Gastrocnemius medialis (tissue), 4 donors: ENCODE results near the gene ZNF625. TPM values are rescaled to one million over a fixed set of nuclear protein-coding genes. Genes with fewer than 3 reads are reported as not detected.

ENCODE experiments used
- ATAC-seq, 2 donors: fragments of 150-250 bp; one replicate each; pipeline ENCODE4 v1.9.1; 2016
- DNase-seq, 2 donors: peaks; one replicate each; pipeline ENCODE4 v3.0.0-alpha.2; 2019
- H3K27ac ChIP-seq, 4 donors: fragments of 200-600 bp; sonication (generic); 1 replicate in 1 of 4; 2 replicates in 3 of 4; pipeline ENCODE4 v1.5.1; 2016 to 2018; ENCODE audit warnings: mild to moderate bottlenecking in 2 of 4, moderate library complexity in 1 of 4
- H3K27me3 ChIP-seq, 3 donors: fragments of 200-600 bp; sonication (generic) in 2 of 3; 1 replicate in 1 of 3; 2 replicates in 2 of 3; pipeline versions ENCODE4 v1.5.1 to v1.6.0; 2016 to 2019; ENCODE audit warnings: mild to moderate bottlenecking in 1 of 3, moderate library complexity in 1 of 3
- H3K36me3 ChIP-seq, 2 donors: fragments of 200-600 bp; sonication (generic) in 1 of 2; one replicate each; pipeline ENCODE4 v1.5.1; 2017 to 2018
- H3K4me1 ChIP-seq, 2 donors: fragments of 200-600 bp; sonication (generic) in 1 of 2; one replicate each; pipeline ENCODE4 v1.5.1; 2016 to 2017; ENCODE audit warnings: mild to moderate bottlenecking in 2 of 2
- H3K4me3 ChIP-seq, 4 donors: fragments of 200-600 bp; sonication (generic) in 3 of 4; 1 replicate in 1 of 4; 2 replicates in 3 of 4; pipeline ENCODE4 v1.5.1; 2016 to 2019; ENCODE audit warnings: mild to moderate bottlenecking in 2 of 4
- H3K9me3 ChIP-seq, 3 donors: fragments of 200-600 bp; sonication (generic) in 2 of 3; 1 replicate in 1 of 3; 2 replicates in 2 of 3; pipeline ENCODE4 v1.5.1; 2016 to 2019
- POLR2A ChIP-seq, 2 donors: fragments of 450-650 bp; IDR thresholded peaks; one replicate each; pipeline ENCODE4 v1.6.1; 2017; ENCODE audit warnings: antibody characterized with exemption in 2 of 2, mild to moderate bottlenecking in 2 of 2, moderate library complexity in 2 of 2
- in situ Hi-C, 4 donors: fragments of 200-750 bp; cut with MboI; loops; one replicate each; pipeline versions ENCODE4 v1.15.0 to v1.8.0; 2017; ENCODE audit warnings: low sequenced_read_pairs in 4 of 4
- intact Hi-C: fragments of 100-400 bp; cut with DNase I; formaldehyde crosslinking; loops from one replicate; pipeline ENCODE4 v1.15.1; 2023; ENCODE audit warnings: low total_unique reads
- total RNA-seq, 4 donors: library from RNA; depleted of rRNA; stranded (reverse); fragments of >200 nt; gene quantifications; one replicate each; pipeline versions ENCODE4 v1.1.0 to v1.2.3, GENCODE V29; 2016
- TF ChIP-seq, protein P1 (sequence below), 5 experiments: fragments of 450-650 bp in 3 of 5; fragments of 200-600 bp in 2 of 5; sonication (generic) in 2 of 5; IDR thresholded peaks in 4 of 5; conservative IDR thresholded peaks in 1 of 5; 1 replicate in 4 of 5; 2 replicates in 1 of 5; pipeline ENCODE4 v1.5.1; 2016 to 2019; ENCODE audit warnings: antibody characterized with exemption in 5 of 5, mild to moderate bottlenecking in 3 of 5, moderate library complexity in 3 of 5

The ZNF625 gene
- total RNA-seq, 4 donors from 2014 or later = 0.22 to 1.4 (median 0.50) TPM

- in situ Hi-C loops = loop anchor here in 1 of 4 donors (25.0 kb wide), 1 partner anchor 221 kb away; no protein-coding TSS in a partner anchor
- H3K4me1 ChIP-seq = no peaks in the 10 kb centered on the region
- ATAC-seq (no peak), DNase-seq (no peak)
- no peak for TF ChIP-seq POLR2A (IDR thresholded peaks at IDR 0.05)
- TF ChIP-seq, protein P1, sequence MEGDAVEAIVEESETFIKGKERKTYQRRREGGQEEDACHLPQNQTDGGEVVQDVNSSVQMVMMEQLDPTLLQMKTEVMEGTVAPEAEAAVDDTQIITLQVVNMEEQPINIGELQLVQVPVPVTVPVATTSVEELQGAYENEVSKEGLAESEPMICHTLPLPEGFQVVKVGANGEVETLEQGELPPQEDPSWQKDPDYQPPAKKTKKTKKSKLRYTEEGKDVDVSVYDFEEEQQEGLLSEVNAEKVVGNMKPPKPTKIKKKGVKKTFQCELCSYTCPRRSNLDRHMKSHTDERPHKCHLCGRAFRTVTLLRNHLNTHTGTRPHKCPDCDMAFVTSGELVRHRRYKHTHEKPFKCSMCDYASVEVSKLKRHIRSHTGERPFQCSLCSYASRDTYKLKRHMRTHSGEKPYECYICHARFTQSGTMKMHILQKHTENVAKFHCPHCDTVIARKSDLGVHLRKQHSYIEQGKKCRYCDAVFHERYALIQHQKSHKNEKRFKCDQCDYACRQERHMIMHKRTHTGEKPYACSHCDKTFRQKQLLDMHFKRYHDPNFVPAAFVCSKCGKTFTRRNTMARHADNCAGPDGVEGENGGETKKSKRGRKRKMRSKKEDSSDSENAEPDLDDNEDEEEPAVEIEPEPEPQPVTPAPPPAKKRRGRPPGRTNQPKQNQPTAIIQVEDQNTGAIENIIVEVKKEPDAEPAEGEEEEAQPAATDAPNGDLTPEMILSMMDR (IDR thresholded peaks at IDR 0.05 in 4 of 5, conservative IDR thresholded peaks at IDR 0.05 in 1 of 5) = no peak
- no peak overlapping the region for H3K4me3 ChIP-seq
- H3K36me3 ChIP-seq = peaks cover 11 to 51% of the 10 kb centered on the region in 2 donors
- H3K9me3 ChIP-seq = peaks cover 5 to 19% (median 9%) of the 10 kb centered on the region in 3 donors
- intact Hi-C loops = no loop called here
- H3K27ac ChIP-seq = no peak overlapping the region
- no peaks in the 10 kb centered on the region for H3K27me3 ChIP-seq
Observed at GRCh38 chr19:12133069-12133468, 23.5 kb downstream of the ZNF625 start.

DNA sequence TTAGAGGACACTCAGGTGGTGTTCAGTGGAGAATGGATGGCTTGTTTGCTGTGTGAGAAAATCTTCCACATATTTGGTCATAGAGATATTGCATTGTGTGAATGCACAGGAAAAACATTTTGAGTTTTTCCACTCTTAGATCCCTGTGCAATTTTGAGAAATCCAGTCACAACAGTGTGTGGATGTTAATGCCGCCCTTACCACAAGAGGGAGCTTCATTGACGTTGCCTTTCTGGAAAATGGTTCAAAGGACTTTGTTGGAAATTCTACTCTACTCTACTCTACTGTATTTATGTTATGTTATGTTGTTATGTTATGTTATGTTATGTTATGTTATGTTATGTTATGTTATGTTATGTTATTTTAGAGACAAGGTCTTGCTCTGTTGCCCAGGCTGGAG, 29.8 kb downstream of the ZNF625 start:
- Histone ChIP-seq H3K9me3 (peaks cover 0 to under 1% (median 0%) of the 10 kb centered on the region in 3 donors), H3K36me3 (peaks cover 0 to under 1% of the 10 kb centered on the region in 2 donors), H3K27ac (no peak overlapping the region), H3K4me1 (no peaks in the 10 kb centered on the region), H3K4me3 (no peak overlapping the region), H3K27me3 (no peaks in the 10 kb centered on the region)
- no peak for TF ChIP-seq POLR2A (IDR thresholded peaks at IDR 0.05)
- TF ChIP-seq, protein P1 (IDR thresholded peaks at IDR 0.05 in 4 of 5, conservative IDR thresholded peaks at IDR 0.05 in 1 of 5) = peak in 3 of 5 experiments; percentile 15 to 36 (median 26)
- no peak for DNase-seq
- no peak for ATAC-seq
- intact Hi-C loops = no loop called here
- in situ Hi-C loops = loop anchor here in 1 of 4 donors (25.0 kb wide), 1 partner anchor 214 kb away; no protein-coding TSS in a partner anchor

DNA sequence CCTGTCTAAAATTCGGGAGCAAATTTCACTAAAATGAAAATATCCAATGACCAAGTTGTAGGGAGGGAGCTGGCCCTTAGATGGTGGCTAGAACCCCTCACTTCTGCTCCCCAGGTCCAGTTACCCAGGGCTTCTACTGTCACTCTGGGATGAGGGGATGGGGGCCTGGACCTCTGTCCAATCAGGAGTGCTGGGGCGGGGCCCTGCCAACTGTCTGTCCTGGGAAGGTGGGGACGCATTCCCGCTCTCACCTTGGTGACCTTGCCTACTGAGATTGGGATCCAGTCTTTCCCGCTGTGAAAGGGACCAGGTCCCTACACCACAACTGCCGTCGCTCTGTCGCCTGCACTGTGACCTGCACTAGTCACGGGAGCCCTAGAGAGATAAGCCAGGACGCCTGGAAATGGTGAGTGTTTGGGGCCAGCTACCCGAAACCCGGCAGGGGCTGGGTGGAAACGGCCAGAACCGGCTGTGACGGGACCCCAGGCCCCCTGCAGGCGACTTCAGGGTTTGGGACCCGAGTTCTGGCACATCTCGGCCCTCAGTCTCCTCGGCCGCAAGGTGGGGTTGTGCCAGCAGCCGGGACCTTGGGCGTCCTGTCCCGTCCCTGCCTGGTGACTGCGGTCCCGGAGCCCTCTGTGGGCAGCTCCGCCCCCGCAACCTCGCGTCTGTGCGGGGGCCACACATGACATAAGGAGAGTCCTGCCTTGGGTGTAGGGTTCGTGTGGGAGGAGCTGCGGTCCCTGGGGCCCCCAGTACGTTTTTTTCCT, 39.1 kb downstream of the ZNF625 start:
- Histone ChIP-seq H3K9me3 (no peaks in the 10 kb centered on the region), H3K27ac (no peak overlapping the region), H3K4me3 (no peak overlapping the region), H3K4me1 (no peaks in the 10 kb centered on the region), H3K27me3 (no peaks in the 10 kb centered on the region), H3K36me3 (peaks cover 0 to 10% of the 10 kb centered on the region in 2 donors)
- TF ChIP-seq, protein P1 (IDR thresholded peaks at IDR 0.05 in 4 of 5, conservative IDR thresholded peaks at IDR 0.05 in 1 of 5) = no peak
- no peak for TF ChIP-seq POLR2A (IDR thresholded peaks at IDR 0.05)
- DNase-seq (no peak), ATAC-seq (no peak)
- in situ Hi-C loops (no loop called here), intact Hi-C loops (no loop called here)

- no peak for TF ChIP-seq POLR2A (IDR thresholded peaks at IDR 0.05)
- TF ChIP-seq, protein P1 (IDR thresholded peaks at IDR 0.05 in 4 of 5, conservative IDR thresholded peaks at IDR 0.05 in 1 of 5) = no peak
- H3K36me3 ChIP-seq = peaks cover 0 to 35% of the 10 kb centered on the region in 2 donors
- DNase-seq = no peak
- intact Hi-C loops (no loop called here), in situ Hi-C loops (no loop called here)
- no peaks in the 10 kb centered on the region for H3K4me1 ChIP-seq
- no peak overlapping the region for H3K27ac ChIP-seq
- H3K9me3 ChIP-seq = peaks cover 0 to 3% (median 0%) of the 10 kb centered on the region in 3 donors
- ATAC-seq = no peak
- no peaks in the 10 kb centered on the region for H3K27me3 ChIP-seq
- H3K4me3 ChIP-seq = no peak overlapping the region
Observed at GRCh38 chr19:12113121-12113520, 43.4 kb downstream of the ZNF625 start.
